Stimulated activated CD8-positive, alpha-beta memory T cell treated with anti-CD3 and anti-CD28 coated beads, Interleukin-12 subunit alpha, Interleukin-12 subunit beta, amount 100 ng/mL, for 1 hour (primary cell): ENCODE measurements around the gene SGSM1.
A peak's percentile ranks its signal among the peaks of the same experiment; 100 is the strongest.
"Not testable (repeated sequence)": the region's sequence is repeated elsewhere in the genome, so short reads cannot be mapped to it uniquely, and the experiment has no call there.

Experiments used
- DNase-seq: peaks from one replicate; pipeline ENCODE4 v3.0.0-alpha.2; 2020; ENCODE audit warnings: low read depth

SGSM1 gene

DNA sequence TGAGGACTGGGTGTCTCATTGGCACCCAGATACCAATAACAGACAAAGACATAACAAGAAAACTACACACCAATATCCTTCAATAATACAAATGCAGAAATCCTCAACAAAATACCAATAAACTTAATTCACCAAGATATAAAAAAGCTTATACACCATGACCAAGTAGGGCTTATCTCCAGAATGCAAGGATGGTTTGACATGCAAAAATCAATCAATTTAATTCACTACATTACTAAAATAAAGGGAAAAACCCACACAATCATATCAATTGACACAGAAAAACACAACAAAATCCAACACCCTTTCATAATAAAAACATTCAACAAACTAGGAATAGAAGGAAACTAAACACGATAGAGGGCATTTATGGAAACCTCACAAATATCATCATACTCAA is 99.9 kb downstream of the SGSM1 start:
- DNase-seq, result no peak

GRCh38 chr22:24907101-24907500 is 101.1 kb downstream of the SGSM1 start:
- not testable (repeated sequence) for DNase-seq

- no peak for DNase-seq
Measured at GRCh38 chr22:24920029-24920428, 114.0 kb downstream of the SGSM1 start.

DNA sequence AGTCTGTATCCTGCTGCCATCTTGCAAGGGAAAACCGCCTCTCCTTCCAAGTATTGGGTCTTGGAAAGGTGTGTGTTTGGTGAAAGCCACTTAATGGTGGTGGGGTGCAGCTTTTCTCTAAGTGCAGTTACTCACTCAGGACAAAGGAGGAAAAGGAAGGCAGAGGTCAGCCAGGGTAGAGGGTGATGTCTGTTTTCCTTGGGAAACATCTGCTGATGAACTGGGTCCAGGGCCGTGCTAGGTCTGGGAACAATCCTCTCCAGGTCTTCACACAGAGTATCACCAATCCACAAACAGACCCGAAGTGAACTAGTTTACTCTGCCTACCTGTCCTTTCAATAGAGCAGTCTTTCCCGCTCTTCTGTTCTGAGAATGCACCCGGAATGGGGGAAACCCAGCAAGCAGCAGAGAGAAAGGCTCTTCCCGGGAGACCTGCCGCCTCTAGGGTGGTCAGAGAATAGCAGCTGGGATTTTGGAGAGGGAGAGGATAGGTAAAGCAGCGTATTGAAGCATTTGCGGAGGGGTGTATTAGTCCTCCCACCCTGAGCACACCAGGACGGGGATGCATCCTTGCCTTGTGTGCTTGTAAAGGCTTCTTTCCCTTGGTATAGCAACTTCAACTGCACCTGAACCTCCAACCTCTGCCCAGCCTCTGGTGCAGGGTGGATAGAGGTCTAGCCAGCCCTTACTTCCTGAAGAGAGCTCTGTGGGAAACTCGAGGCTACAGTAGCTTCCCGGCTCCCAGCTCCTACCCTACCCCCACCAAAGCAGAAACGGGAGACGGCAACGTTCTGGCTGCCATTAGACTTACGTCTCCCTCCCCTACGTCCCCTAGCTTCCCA is 119.8 kb downstream of the SGSM1 start:
- no peak for DNase-seq

DNA sequence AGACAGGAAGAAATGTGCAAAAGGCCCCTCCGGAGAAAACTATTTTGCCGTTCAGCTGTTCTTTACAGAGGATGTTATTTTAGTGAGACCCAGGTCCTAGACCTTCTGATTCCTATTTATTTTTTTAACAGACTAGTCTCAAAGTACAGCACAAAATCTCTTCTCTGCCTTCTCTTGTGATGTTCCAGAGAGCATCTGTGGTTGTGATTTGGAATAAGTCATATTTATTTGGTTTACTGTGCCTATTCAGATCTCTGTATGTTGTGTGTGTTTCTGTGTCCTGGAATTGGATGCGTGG is 120.4 kb downstream of the SGSM1 start:
- no peak for DNase-seq

DNA sequence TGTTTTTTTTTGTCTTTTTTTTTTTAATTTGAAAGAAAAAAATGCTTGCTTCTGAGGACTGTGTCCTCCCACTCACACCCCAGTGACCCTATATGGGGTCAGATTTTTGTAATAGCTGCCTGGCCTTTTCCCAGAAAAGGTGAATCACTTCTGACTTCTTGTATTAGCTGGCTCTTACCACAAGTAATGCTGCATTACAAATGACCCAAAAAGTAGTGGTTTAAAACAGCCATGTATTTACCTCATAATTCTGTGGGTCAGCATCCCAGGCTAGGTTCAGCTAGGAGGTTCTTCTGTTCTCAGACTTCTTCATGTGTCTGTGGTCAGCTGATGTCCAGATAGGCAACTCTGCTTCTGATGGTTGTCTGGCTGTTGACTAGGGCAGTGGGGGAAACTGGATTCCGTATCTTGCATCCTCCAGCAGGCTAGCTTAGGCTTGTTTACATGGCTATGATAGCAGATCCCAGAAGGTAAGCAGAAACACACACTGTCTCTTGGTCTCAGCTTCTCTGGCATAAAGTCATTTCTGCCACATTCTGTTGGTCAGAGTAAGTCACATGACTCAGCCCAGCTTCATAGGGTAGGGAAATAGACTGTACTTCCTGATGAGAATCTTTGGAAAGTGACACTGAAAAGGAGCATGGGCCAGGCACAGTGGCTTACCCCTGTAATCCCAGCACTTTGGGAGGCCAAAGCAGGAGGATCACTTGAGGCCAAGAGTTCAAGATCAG is 121.0 kb downstream of the SGSM1 start:
- DNase-seq, result no peak

- DNase-seq, result no peak
Measured at GRCh38 chr22:24928322-24928721, 122.3 kb downstream of the SGSM1 start.

- DNase-seq, result no peak
Measured at GRCh38 chr22:24930678-24931077, 124.7 kb downstream of the SGSM1 start.

- DNase-seq, result no peak
Measured at GRCh38 chr22:24935771-24936483, 129.9 kb downstream of the SGSM1 start.

- DNase-seq, result no peak
Measured at GRCh38 chr22:24937114-24937513, 131.1 kb downstream of the SGSM1 start.

DNA sequence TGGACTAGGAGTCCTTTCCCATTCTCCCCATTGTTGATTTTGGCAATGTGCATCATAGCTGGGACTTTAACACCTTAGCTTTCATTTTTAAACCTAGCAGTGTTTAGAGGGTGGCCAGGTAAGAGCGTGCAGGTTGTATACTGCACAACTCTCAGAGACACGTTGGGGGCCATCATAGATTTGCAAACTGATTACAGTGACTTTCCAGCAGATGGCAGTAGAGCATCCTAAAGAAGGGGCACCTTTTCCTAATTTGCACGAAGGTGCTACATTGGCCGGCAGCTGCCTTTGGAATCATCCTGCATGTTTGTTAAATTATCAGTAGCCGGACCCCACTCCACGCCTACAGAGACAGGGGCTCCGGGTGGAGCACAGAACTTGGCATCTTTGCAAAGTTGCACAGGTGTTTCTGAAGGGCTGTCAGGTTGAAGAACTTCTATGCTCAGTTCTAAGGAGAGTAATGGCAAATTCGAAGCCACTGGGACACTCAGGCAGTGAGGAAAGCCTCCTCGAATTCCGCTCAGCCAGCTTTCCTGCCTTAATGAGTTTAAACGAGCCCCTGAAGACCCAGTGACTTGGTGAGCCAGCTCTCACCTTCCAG is 132.8 kb downstream of the SGSM1 start:
- DNase-seq, result no peak

DNA sequence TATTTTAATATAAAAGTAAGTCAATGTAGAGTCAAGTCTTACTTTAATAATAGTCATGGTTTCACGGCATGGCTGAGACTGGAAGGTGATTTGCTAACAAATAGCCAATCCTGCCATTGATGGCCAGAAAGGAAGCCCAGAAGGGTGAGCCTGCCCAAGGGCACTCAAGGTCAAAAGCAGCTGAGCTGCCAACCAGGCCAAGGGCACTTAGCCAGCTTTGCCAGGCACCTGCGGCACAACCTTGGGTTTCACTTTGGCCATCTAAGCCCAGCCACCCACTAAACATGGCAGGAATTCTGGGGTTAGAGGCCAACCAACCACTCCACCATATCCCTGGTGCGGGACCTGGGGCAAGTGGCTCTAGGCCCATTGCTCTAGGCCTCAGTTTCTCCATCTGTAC is 136.3 kb downstream of the SGSM1 start:
- DNase-seq, result no peak

- no peak for DNase-seq
Measured at GRCh38 chr22:24944217-24944937, 138.4 kb downstream of the SGSM1 start.

GRCh38 chr22:24945430-24945829 is 139.4 kb downstream of the SGSM1 start:
- DNase-seq, result no peak

- DNase-seq, result no peak
Measured at GRCh38 chr22:24947383-24947782, 141.4 kb downstream of the SGSM1 start.

DNA sequence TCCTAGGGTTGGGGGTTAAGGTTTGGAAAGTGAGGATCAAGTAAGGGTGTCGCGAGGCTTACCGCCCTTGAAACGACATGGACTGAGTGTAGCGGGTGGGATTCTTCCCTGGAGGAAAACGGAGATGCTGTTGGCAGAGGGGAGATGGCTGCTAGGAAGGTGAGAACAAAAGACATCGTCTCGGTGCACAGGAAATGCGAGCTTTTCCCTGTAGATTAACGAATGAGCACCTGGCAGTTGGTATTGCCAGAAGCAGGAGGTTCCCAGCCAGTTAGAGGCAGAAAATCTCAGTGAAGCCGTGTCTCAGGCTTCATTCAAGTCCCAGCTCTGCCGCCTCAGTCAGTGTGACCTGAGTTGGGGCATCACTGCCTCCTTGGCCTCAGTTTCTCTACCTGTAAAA is 141.9 kb downstream of the SGSM1 start:
- DNase-seq, result no peak

GRCh38 chr22:24948356-24949202 is 142.6 kb downstream of the SGSM1 start:
- no peak for DNase-seq

DNA sequence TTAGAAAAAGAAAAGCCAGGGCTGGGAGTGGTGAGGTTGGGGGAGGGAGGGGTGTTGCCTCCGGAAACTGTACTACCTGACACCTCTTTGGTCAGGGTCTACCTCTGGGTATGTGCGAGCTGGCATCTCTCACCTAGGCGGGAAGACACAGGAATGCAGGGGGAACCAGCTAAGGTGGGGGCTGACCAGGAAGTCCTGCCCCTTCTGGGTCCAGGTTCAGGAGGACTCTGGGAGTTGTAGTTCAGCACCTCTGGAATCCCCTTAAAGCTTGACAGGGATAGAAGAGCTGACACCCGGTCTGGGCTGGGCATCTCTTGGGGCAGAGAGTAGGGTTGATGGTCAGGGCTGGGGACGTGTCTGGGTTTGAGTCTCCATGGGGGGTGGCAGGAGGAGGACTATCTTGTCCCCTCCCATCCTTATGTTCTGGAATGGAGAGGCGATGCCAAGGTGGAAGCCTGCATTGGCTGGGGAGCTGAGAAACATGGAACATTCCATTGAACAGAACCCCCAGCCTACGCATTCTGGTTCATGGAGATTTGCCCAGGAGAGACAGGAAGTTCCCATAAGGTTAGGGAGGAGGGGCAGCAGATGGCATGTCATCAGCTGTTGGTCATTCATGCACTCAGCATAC is 144.4 kb downstream of the SGSM1 start:
- no peak for DNase-seq

DNA sequence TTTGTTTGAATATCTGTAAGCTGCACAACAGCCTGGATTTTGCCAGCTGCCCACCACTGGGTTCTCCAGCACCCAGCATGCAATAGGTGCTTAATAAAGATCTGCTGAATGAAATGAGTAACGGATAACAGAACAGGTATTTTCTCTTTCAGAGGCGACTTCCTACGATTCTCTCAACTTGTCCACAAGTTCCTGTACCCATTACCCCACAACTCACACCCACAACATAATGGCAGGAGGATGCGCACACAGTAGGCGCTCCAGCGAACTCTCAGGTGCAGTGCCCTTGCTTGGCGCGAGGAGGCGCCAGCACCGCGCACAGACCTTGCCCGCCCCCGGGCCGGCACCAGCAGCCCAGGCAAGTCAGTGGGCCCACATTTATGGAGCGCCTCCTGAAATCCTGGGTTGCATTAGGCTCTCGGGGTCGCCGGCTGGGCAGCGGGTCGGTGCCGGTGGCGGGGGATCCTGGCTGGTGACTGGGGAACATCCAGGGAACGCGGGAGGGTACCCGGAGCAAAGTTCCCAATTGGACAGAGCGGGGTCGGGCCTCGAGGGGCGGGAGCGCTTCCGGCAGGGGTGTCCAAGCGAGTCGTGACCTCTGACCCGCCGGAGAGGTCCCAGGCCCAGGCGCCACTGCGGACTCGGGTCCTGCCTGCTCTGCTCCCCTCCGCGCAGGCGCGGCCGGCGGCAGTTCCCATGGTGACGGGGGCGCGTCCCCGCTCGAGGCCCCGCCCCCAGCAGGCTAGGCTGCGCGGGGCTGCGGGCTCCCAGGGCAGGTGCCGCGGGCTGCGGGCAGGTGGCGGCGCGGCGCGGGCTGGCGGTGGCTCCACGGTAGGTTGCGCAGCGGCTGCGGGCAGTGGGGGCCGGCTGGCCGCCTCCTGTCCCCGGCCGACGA is 146.2 kb downstream of the SGSM1 start, which contains the start of gene KIAA1671:
Gene KIAA1671, plus strand, starts transcription at position 775 of the 895 bp plus-strand sequence. CDS start 75,284 bp downstream, outside the sequence.
- DNase-seq, result peak; percentile 75
